Parathyroid adenoma (tissue), 2 donors: ENCODE results near the gene CCDC120.

Experiments used
- H2AFZ ChIP-seq: fragments of 300-600 bp; sonication (generic); one replicate; pipeline ENCODE4 v1.7.0; 2017; ENCODE audit warnings: antibody characterized with exemption, mild to moderate bottlenecking
- H3K27ac ChIP-seq: fragments of 300-600 bp; sonication (generic); one replicate; pipeline ENCODE4 v1.7.0; 2017
- H3K27me3 ChIP-seq: fragments of 300-600 bp; sonication (generic); one replicate; pipeline ENCODE4 v1.7.0; 2017; ENCODE audit warnings: low read length; ENCODE audit not compliant: control insufficient read depth, insufficient read depth
- H3K36me3 ChIP-seq: fragments of 300-600 bp; sonication (generic); one replicate; pipeline ENCODE4 v1.7.0; 2017; ENCODE audit warnings: low read length; ENCODE audit not compliant: control insufficient read depth, insufficient read depth
- H3K4me1 ChIP-seq: fragments of 300-600 bp; sonication (generic); one replicate; pipeline ENCODE4 v1.7.0; 2017; ENCODE audit warnings: control low read depth
- H3K4me2 ChIP-seq: fragments of 300-600 bp; sonication (generic); one replicate; pipeline ENCODE4 v1.7.0; 2017; ENCODE audit warnings: low read length
- H3K4me3 ChIP-seq: fragments of 300-600 bp; sonication (generic); one replicate; pipeline ENCODE4 v1.7.0; 2017; ENCODE audit warnings: low read depth, low read length
- H3K79me2 ChIP-seq: fragments of 300-600 bp; sonication (generic); one replicate; pipeline ENCODE4 v1.7.0; 2017; ENCODE audit warnings: control low read depth
- H3K9ac ChIP-seq: fragments of 300-600 bp; sonication (generic); one replicate; pipeline ENCODE4 v1.7.0; 2017; ENCODE audit warnings: mild to moderate bottlenecking
- H3K9me3 ChIP-seq: fragments of 300-600 bp; sonication (generic); one replicate; pipeline ENCODE4 v1.7.0; 2017; ENCODE audit warnings: low read length; ENCODE audit not compliant: control insufficient read depth
- CTCF ChIP-seq: fragments of 300-600 bp; sonication (generic); IDR thresholded peaks from one replicate; pipeline ENCODE4 v1.7.0; 2017; ENCODE audit warnings: antibody characterized with exemption, mild to moderate bottlenecking
- donor health status: primary hyperparathyroidism.

CCDC120 gene

GRCh38 chrX:49037883-49038475, 20.8 kb upstream of the CCDC120 start:
- TF ChIP-seq CTCF = no peak
- no peak overlapping the region for H3K4me3 ChIP-seq
- H3K9me3 ChIP-seq = no peaks in the 10 kb centered on the region
- peaks cover 8% of the 10 kb centered on the region for H3K79me2 ChIP-seq
- H2AFZ ChIP-seq = no peak overlapping the region
- no peak overlapping the region for H3K27ac ChIP-seq
- H3K4me1 ChIP-seq = peaks cover 3% of the 10 kb centered on the region
- no peaks in the 10 kb centered on the region for H3K36me3 ChIP-seq
- H3K27me3 ChIP-seq = no peaks in the 10 kb centered on the region
- H3K4me2 ChIP-seq = no peak overlapping the region
- no peak overlapping the region for H3K9ac ChIP-seq

DNA sequence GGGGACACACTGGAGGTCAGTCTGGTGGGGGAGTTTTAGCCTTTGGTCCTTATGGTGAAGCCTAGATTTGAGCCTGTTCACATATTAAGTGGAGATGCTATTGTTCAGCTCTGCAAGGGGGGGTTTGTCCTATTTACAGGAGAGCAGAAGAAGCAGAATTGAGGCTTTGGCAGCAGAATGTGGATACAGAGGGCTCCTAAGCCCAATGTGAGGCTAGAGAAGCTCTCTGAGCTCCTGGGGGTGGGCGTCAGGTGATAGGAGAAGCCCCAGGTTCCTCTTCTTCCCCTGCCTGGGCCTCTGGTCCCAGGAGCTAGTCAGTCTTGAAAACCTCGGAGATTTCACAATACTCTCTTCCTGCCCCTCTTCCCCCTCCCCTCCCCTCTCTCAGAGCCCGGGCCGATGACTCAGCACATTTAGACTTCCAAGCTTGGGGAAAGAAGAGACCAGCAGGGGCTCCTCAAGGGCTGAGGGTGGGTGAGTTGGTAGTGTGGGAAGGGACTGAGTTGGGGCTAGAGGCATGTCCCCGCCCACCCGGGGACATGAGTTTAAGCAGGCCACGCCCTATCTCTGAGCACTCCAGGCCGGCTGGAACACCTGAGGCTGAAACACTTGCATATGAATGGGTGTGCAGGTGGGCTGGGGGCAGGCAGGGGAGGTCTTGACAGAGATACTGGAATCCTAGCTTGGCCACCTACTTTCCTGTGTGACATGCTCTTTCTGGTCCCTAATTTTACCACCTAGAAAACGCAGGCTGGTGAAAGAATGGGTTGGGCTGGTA, 19.0 kb upstream of the CCDC120 start:
- peak overlapping the region; percentile 47 for H3K4me2 ChIP-seq
- H3K36me3 ChIP-seq = no peaks in the 10 kb centered on the region
- no peak overlapping the region for H3K4me3 ChIP-seq
- H3K27ac ChIP-seq = peak overlapping the region; percentile 64
- H3K79me2 ChIP-seq = peaks cover 8% of the 10 kb centered on the region
- H3K27me3 ChIP-seq = no peaks in the 10 kb centered on the region
- H3K4me1 ChIP-seq = peaks cover 3% of the 10 kb centered on the region
- no peak overlapping the region for H3K9ac ChIP-seq
- H2AFZ ChIP-seq = no peak overlapping the region
- TF ChIP-seq CTCF = no peak
- H3K9me3 ChIP-seq = no peaks in the 10 kb centered on the region

GRCh38 chrX:49040376-49040955, 18.3 kb upstream of the CCDC120 start:
- Histone ChIP-seq H3K27ac (peak overlapping the region; percentile 64), H3K9ac (no peak overlapping the region), H3K79me2 (peaks cover 8% of the 10 kb centered on the region), H3K4me1 (peaks cover 3% of the 10 kb centered on the region), H3K9me3 (no peaks in the 10 kb centered on the region), H3K36me3 (no peaks in the 10 kb centered on the region), H2AFZ (no peak overlapping the region), H3K4me2 (peak overlapping the region; percentile 47), H3K27me3 (no peaks in the 10 kb centered on the region), H3K4me3 (no peak overlapping the region)
- no peak for TF ChIP-seq CTCF

DNA sequence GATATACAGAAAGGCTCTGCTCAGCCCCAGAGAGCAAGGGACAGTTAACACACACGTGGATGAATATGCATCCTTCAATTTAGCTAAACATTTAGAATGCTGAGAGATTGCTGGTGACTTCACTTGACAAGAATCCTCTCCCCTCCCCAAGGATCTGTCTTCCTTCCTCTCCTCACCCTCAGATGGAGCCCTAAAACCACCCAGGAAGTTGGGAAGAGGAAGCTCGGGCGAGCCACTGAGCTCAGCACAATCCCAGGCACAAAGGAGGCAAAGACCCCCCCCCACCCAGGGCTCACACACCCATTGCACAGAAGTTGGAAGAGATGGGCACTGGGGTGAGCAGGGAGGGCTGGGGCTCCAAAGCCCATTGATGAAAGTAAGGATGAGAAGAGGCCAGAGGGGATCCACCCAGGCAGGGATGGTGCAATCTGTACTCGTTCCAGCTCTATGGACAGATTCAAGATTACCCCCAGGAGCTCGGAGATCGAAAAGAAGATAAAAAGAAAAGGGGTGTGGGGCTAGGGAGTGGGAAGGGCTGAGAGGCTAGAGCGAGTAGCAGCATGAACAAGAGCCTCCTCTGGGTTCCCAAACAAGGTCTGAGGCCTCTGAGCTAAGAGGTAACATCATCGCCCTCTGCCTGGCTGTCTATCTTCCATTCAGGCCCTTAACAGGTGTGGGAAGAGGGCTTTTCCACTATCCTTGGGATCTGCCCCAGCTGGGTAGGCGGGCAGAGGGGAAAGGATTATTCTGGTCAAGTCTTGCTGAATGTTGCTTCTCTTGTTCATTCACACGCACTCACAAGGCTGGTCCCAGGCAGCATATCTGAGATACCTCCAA, 16.8 kb upstream of the CCDC120 start:
- peak overlapping the region; percentile 91 for H3K4me3 ChIP-seq
- no peaks in the 10 kb centered on the region for H3K9me3 ChIP-seq
- peak overlapping the region; percentile 81 for H3K4me2 ChIP-seq
- peak overlapping the region; percentile 96 for H3K27ac ChIP-seq
- H3K79me2 ChIP-seq = peaks cover 8% of the 10 kb centered on the region
- H3K4me1 ChIP-seq = peaks cover 3% of the 10 kb centered on the region
- peak overlapping the region; percentile 91 for H3K9ac ChIP-seq
- H2AFZ ChIP-seq = no peak overlapping the region
- no peaks in the 10 kb centered on the region for H3K27me3 ChIP-seq
- H3K36me3 ChIP-seq = no peaks in the 10 kb centered on the region
- no peak for TF ChIP-seq CTCF
